Measurements from ENCODE around the gene MLC1. TPM values are rescaled to one million over a fixed set of nuclear protein-coding genes. Genes with fewer than 3 reads are reported as not detected.
A peak's percentile ranks its signal among the peaks of the same experiment; 100 is the strongest.

MLC1 gene
- total and polyA plus RNA-seq, 9 donors, result 0.11 to 1.1 (median 0.35) TPM; not detected in 2

GRCh38 chr22:50014655-50015401 is 70.4 kb downstream of the MLC1 start:
- peaks cover 2% of the 10 kb centered on the region for H3K4me1 ChIP-seq (ENCODE audit: insufficient read depth)
- intact Hi-C loops (cut with DNase I), result no loop called here
- peak in 1 of 5 donors; percentile 23 for DNase-seq
- no peaks in the 10 kb centered on the region for H3K9me3 ChIP-seq
- no peak overlapping the region for H3K4me3 ChIP-seq
- H3K36me3 ChIP-seq, result no peaks in the 10 kb centered on the region
- 1 to 2% (median 1%) methylated on average over 37 to 90 of the region's 91 CpGs for WGBS, 3 donors
- no peak for TF ChIP-seq POLR2A (IDR thresholded peaks at IDR 0.05)
- TF ChIP-seq, protein P1, sequence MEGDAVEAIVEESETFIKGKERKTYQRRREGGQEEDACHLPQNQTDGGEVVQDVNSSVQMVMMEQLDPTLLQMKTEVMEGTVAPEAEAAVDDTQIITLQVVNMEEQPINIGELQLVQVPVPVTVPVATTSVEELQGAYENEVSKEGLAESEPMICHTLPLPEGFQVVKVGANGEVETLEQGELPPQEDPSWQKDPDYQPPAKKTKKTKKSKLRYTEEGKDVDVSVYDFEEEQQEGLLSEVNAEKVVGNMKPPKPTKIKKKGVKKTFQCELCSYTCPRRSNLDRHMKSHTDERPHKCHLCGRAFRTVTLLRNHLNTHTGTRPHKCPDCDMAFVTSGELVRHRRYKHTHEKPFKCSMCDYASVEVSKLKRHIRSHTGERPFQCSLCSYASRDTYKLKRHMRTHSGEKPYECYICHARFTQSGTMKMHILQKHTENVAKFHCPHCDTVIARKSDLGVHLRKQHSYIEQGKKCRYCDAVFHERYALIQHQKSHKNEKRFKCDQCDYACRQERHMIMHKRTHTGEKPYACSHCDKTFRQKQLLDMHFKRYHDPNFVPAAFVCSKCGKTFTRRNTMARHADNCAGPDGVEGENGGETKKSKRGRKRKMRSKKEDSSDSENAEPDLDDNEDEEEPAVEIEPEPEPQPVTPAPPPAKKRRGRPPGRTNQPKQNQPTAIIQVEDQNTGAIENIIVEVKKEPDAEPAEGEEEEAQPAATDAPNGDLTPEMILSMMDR (IDR thresholded peaks at IDR 0.05), result no peak
- no peak for TF ChIP-seq EP300 (IDR thresholded peaks at IDR 0.05)
- H3K27ac ChIP-seq, result no peak overlapping the region
- H3K27me3 ChIP-seq, result peaks cover 4% of the 10 kb centered on the region

GRCh38 chr22:50014053-50014501 is 71.1 kb downstream of the MLC1 start:
- no peak for TF ChIP-seq EP300 (IDR thresholded peaks at IDR 0.05)
- no peak for TF ChIP-seq POLR2A (IDR thresholded peaks at IDR 0.05)
- TF ChIP-seq, protein P1 (IDR thresholded peaks at IDR 0.05), result no peak
- Histone ChIP-seq H3K4me1 (ENCODE audit: insufficient read depth) (peaks cover 2% of the 10 kb centered on the region), H3K9me3 (no peaks in the 10 kb centered on the region), H3K27me3 (peaks cover 4% of the 10 kb centered on the region), H3K4me3 (no peak overlapping the region), H3K27ac (no peak overlapping the region), H3K36me3 (no peaks in the 10 kb centered on the region)
- DNase-seq, result peak in 1 of 5 donors; percentile 13
- WGBS, 3 donors, result 52 to 59% (median 57%) methylated on average over 16 of the region's 16 CpGs
- intact Hi-C loops (cut with DNase I), result no loop called here

GRCh38 chr22:50012211-50013181 is 72.7 kb downstream of the MLC1 start, which contains the start of gene IL17REL:
Gene IL17REL, minus strand, starts transcription at chr22:50012765. Its CDS starts 119 bp downstream, at chr22:50012646.
- 40 to 56% (median 45%) methylated on average over 29 of the region's 29 CpGs for WGBS, 3 donors
- no peak for TF ChIP-seq EP300 (IDR thresholded peaks at IDR 0.05)
- TF ChIP-seq, protein P1 (IDR thresholded peaks at IDR 0.05), result no peak
- TF ChIP-seq POLR2A (IDR thresholded peaks at IDR 0.05), result no peak
- no peak within 1 kb of the TSS for H3K4me3 ChIP-seq
- H3K27ac ChIP-seq, result no peak within 1 kb of the TSS
- H3K9me3 ChIP-seq, result no peaks in the 10 kb centered on the region
- peaks cover 4% of the 10 kb centered on the region for H3K27me3 ChIP-seq
- peak in 3 of 5 donors; percentile 27 to 53 (median 27) for DNase-seq
- H3K4me1 ChIP-seq (ENCODE audit: insufficient read depth), result peaks cover 2% of the 10 kb centered on the region
- intact Hi-C loops (cut with DNase I), result no loop called here
- H3K36me3 ChIP-seq, result no peaks in the 10 kb centered on the region

DNA sequence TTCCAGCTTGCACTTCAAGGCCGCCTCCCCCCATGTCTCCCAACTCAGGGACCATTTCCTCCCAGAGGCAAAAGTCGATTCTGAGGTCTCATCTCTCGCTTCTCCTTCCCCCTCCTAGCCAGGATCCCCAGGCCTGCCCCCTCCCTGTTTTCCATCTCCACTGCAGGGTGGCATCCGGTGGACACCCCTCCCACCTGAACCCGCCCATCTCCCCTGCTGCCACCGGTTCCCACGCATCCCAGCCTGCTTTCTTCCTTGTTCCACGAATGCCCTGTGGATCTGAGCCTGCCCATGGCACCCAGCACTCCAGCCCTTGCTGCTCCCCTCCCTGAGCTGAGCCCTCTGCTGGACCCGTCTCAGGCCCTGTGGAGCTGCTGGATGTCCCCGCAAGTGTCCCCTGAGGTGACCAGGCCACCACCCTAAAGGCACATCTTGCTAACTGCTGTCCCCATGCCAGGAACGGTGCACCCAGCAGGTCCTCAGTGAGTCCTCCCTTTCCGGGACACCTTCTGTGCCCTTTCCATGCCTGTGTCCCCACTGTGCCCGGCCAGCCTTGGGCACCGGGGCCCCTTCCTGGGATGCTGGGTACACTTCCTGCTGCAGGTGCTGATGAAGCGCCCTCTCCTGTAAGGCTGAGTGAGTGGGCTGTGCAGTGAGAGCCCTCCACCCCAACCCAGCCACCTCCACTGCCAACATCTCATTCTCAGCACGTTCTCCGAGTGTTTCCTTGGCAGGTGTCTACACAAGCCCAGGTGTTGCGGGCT is 73.6 kb downstream of the MLC1 start:
- no peaks in the 10 kb centered on the region for H3K9me3 ChIP-seq
- no peak overlapping the region for H3K4me3 ChIP-seq
- peaks cover 4% of the 10 kb centered on the region for H3K27me3 ChIP-seq
- H3K27ac ChIP-seq, result no peak overlapping the region
- H3K4me1 ChIP-seq (ENCODE audit: insufficient read depth), result peaks cover 2% of the 10 kb centered on the region
- TF ChIP-seq, protein P1 (IDR thresholded peaks at IDR 0.05), result no peak
- TF ChIP-seq POLR2A (IDR thresholded peaks at IDR 0.05) (no peak), EP300 (IDR thresholded peaks at IDR 0.05) (no peak)
- intact Hi-C loops (cut with DNase I), result no loop called here
- peak in 2 of 5 donors; percentile 15 to 17 for DNase-seq
- H3K36me3 ChIP-seq, result no peaks in the 10 kb centered on the region
- WGBS, 3 donors, result 43 to 55% (median 52%) methylated on average over 18 of the region's 18 CpGs
